SK-N-MC (cell line): ENCODE data around the gene KCNC3.

Experiments used
- EZH2 ChIP-seq: fragments of 200-600 bp; sonication (generic); IDR thresholded peaks from one replicate; pipeline ENCODE4 v1.6.1; 2017; ENCODE audit warnings: antibody characterized with exemption
- FOXP2 ChIP-seq: optimal IDR thresholded peaks from 2 replicates; pipeline ENCODE3; 2011; ENCODE audit warnings: mild to moderate bottlenecking, moderate library complexity; ENCODE audit not compliant: insufficient read depth; ENCODE audit errors: extremely low read length, control extremely low read depth
- POLR2AphosphoS5 ChIP-seq: IDR thresholded peaks from 2 replicates; pipeline ENCODE4 v1.6.1; 2012; ENCODE audit warnings: mild to moderate bottlenecking, low read depth, low read length, borderline replicate concordance

- TF ChIP-seq POLR2AphosphoS5 (no peak), EZH2 (no peak), FOXP2 (no peak)
Observed at GRCh38 chr19:50268501-50268900, 60.7 kb downstream of the KCNC3 start.
